ENCODE data around the gene SETD5. TPM values are rescaled to one million over a fixed set of nuclear protein-coding genes. Genes with fewer than 3 reads are reported as not detected.

SETD5 gene
- total and polyA plus RNA-seq, 2 of the 8 experiments (the other 6 are each of a cell fraction or from before 2014, with no cell fraction given), result 108 to 234 TPM

DNA sequence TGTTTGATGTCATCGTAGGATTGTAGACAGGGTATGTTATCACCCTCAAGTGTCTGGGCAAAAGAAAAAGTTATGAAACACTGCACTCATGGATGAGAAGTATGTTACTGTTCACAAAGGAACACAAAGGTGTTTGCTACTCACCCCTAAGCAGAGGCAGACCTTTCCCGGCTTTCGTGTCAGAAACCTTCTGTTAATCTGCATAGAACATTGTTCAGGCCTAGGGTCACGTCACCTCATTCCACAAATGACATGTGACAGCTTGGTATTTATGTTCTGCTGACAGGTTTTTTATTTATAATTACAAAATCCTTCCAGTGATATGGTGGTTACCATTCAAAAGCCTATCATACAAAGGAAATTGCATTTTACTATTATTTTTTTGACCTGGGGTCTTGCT lies 18.1 kb upstream of the SETD5 start:
- Histone ChIP-seq H4K8ac (ENCODE audit: extremely low read depth, insufficient read depth, low read length) (no peak overlapping the region), H4K91ac (replicated peaks; ENCODE audit: insufficient read length, low read length) (no peak overlapping the region), H2BK20ac (ENCODE audit: low read length) (no peak overlapping the region), H3K18ac (ENCODE audit: extremely low read depth, low read length) (no peak overlapping the region), H2AK5ac (ENCODE audit: low read depth, low read length) (no peak overlapping the region), H3K56ac (replicated peaks; ENCODE audit: insufficient read length, low read depth, low read length) (no peak overlapping the region), H3K23me2 (ENCODE audit: low read depth, low read length) (no peaks in the 10 kb centered on the region), H4K5ac (ENCODE audit: insufficient read length, low read depth, low read length) (no peak overlapping the region), H3K9ac (replicated peaks in 1 of 4; ENCODE audit: extremely low read depth in 1 of 4, low read depth in 3 of 4, low read length in 3 of 4) (no peak overlapping the region), H3K36me3 (ENCODE audit: control insufficient read depth in 2 of 4, insufficient read depth in 4 of 4, low read length in 3 of 4) (peaks cover 13 to 85% (median 40%) of the 10 kb centered on the region in 4 experiments), H4K20me1 (replicated peaks in 1 of 2; ENCODE audit: control insufficient read depth in 1 of 2, insufficient read depth in 2 of 2, low read length in 2 of 2) (no peaks in the 10 kb centered on the region), H2BK120ac (replicated peaks; ENCODE audit: low read depth, low read length) (no peak overlapping the region), H2BK15ac (ENCODE audit: low read length) (no peak overlapping the region), H3K4me1 (replicated peaks in 1 of 4; ENCODE audit: control insufficient read depth in 3 of 4, insufficient read depth in 4 of 4, low read length in 3 of 4) (no peaks in the 10 kb centered on the region), H3K9me3 (ENCODE audit: insufficient read depth in 2 of 2, low read depth in 1 of 2, low read length in 1 of 2) (no peaks in the 10 kb centered on the region), H2AFZ (ENCODE audit: low read length) (no peak overlapping the region), H3K27ac (ENCODE audit: low read depth, low read length) (no peak overlapping the region), H2BK5ac (ENCODE audit: low read depth, low read length) (no peak overlapping the region), H3K79me1 (ENCODE audit: low read depth, low read length) (no peaks in the 10 kb centered on the region), H3K4me2 (ENCODE audit: insufficient read depth in 1 of 2, low read depth in 2 of 2, low read length in 2 of 2) (no peak overlapping the region), H3K4me3 (ENCODE audit: extremely low read depth in 1 of 4, insufficient read depth in 2 of 4, low read depth in 3 of 4, low read length in 4 of 4) (no peak overlapping the region), H2BK12ac (ENCODE audit: low read depth, low read length) (no peak overlapping the region), H3K4ac (replicated peaks; ENCODE audit: insufficient read length, low read depth, low read length) (no peak overlapping the region), H3K23ac (ENCODE audit: insufficient read length) (no peak overlapping the region), H3K79me2 (ENCODE audit: control insufficient read depth in 1 of 2, insufficient read depth in 2 of 2, low read length in 2 of 2) (no peaks in the 10 kb centered on the region), H3K27me3 (replicated peaks in 1 of 4; ENCODE audit: control insufficient read depth in 3 of 4, extremely low read depth in 1 of 4, insufficient read depth in 3 of 4, low read length in 3 of 4) (no peaks in the 10 kb centered on the region), H3K14ac (ENCODE audit: insufficient read length) (no peak overlapping the region)
- CTCF ChIA-PET (ENCODE audit: partially characterized antibody), result interaction anchor here (1.5 kb wide), 1 partner anchor 15 kb away, joined by 4 read pairs; no protein-coding TSS in a partner anchor
- TF ChIP-seq CHD2 (IDR thresholded peaks at IDR 0.05; ENCODE audit: low read length) (no peak), JUN (IDR thresholded peaks at IDR 0.05; ENCODE audit: low read depth, low read length) (no peak), SAP30 (IDR thresholded peaks at IDR 0.05; ENCODE audit: insufficient read depth, insufficient replicate concordance, low read length) (no peak), CEBPB (IDR thresholded peaks at IDR 0.05; ENCODE audit: low read depth, low read length) (no peak), BRCA1 (IDR thresholded peaks at IDR 0.05; ENCODE audit: low read depth, low read length) (no peak), POU5F1 (IDR thresholded peaks at IDR 0.05; ENCODE audit: low read depth, low read length) (no peak), YY1 (IDR thresholded peaks at IDR 0.05; ENCODE audit: low read depth, low read length) (no peak), EP300 (IDR thresholded peaks at IDR 0.05; ENCODE audit: borderline replicate concordance in 1 of 2, low read depth in 2 of 2, low read length in 2 of 2) (no peak), TCF12 (IDR thresholded peaks at IDR 0.05; ENCODE audit: low read depth, low read length) (no peak), SP4 (IDR thresholded peaks at IDR 0.05; ENCODE audit: low read length) (no peak), BACH1 (IDR thresholded peaks at IDR 0.05; ENCODE audit: low read length) (no peak), NANOG (IDR thresholded peaks at IDR 0.05; ENCODE audit: insufficient read depth, low read depth, low read length, poor library complexity, severe bottlenecking) (no peak), RBBP5 (IDR thresholded peaks at IDR 0.05; ENCODE audit: borderline replicate concordance, low read depth, low read length) (no peak), PHF8 (conservative IDR thresholded peaks at IDR 0.05; ENCODE audit: low read depth, low read length) (no peak)
- TF ChIP-seq, protein P1, sequence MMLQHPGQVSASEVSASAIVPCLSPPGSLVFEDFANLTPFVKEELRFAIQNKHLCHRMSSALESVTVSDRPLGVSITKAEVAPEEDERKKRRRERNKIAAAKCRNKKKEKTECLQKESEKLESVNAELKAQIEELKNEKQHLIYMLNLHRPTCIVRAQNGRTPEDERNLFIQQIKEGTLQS (IDR thresholded peaks at IDR 0.05; ENCODE audit: insufficient read depth, low read depth, low read length), result no peak
- 64% methylated on average over 4 of the region's 4 CpGs; no CpG with 5 or more reads in 1 of the 2 experiments for whole genome bisulfite sequencing, 2 experiments (ENCODE audit: extremely low coverage in 1 of 2, insufficient coverage in 1 of 2, insufficient read length in 1 of 2, insufficient replicate concordance in 2 of 2, low coverage in 1 of 2, low lambda C conversion rate in 2 of 2, missing lambda C conversion rate in 1 of 2)
- POLR2A ChIA-PET (ENCODE audit: partially characterized antibody), result interaction anchor here (0.9 to 5.4 kb wide), 5 partner anchors 9 to 68 kb away, joined by 3 to 35 read pairs (median 20); partner anchors contain the start of gene SETD5
- FAIRE-seq (no peak), DNase-seq (ENCODE audit: low read depth in 1 of 2, low spot score in 2 of 2) (no peak)

Data from H1 (cell line).